H7 (cell line): ENCODE results near the gene POR. TPM values are rescaled to one million over a fixed set of nuclear protein-coding genes. Genes with fewer than 3 reads are reported as not detected.

ENCODE experiments used
- DNase-seq: peaks from one replicate; pipeline ENCODE4 v3.0.0; 2012
- H3K27me3 ChIP-seq: 2 replicates; pipeline ENCODE4 v1.6.0; 2011; ENCODE audit warnings: mild to moderate bottlenecking, low read length; ENCODE audit not compliant: control insufficient read depth, insufficient read depth
- H3K36me3 ChIP-seq: replicated peaks from 2 replicates; pipeline ENCODE4 v1.5.1; 2011; ENCODE audit warnings: low read length; ENCODE audit not compliant: control insufficient read depth, insufficient read depth
- H3K4me3 ChIP-seq: 2 replicates; pipeline ENCODE4 v1.5.1; 2011; ENCODE audit warnings: low read depth, mild to moderate bottlenecking, control low read depth, low read length, moderate library complexity; ENCODE audit not compliant: insufficient read depth
- total RNA-seq: library from RNA; depleted of rRNA; stranded (reverse); fragments of >200 nt; shearing (Covaris generic); gene quantifications from 2 replicates; pipeline ENCODE4 v1.2.3, GENCODE V29; 2014

The POR gene
- total RNA-seq, 1 experiment from 2014 or later: 120 TPM

GRCh38 chr7:75963381-75963995, 48.5 kb downstream of the POR start:
- no peak for DNase-seq
- Histone ChIP-seq H3K4me3 (no peak overlapping the region), H3K36me3 (peaks cover 6% of the 10 kb centered on the region), H3K27me3 (no peaks in the 10 kb centered on the region)

GRCh38 chr7:75965617-75966016, 50.7 kb downstream of the POR start:
- H3K4me3 ChIP-seq: no peak overlapping the region
- DNase-seq: no peak
- H3K27me3 ChIP-seq: no peaks in the 10 kb centered on the region
- H3K36me3 ChIP-seq: peaks cover 6% of the 10 kb centered on the region

- H3K27me3 ChIP-seq: no peaks in the 10 kb centered on the region
- peaks cover 6% of the 10 kb centered on the region for H3K36me3 ChIP-seq
- DNase-seq: no peak
- H3K4me3 ChIP-seq: no peak overlapping the region
Measured at GRCh38 chr7:75966190-75966961, 51.4 kb downstream of the POR start.

GRCh38 chr7:75967055-75967454, 52.1 kb downstream of the POR start:
- H3K4me3 ChIP-seq: no peak overlapping the region
- H3K27me3 ChIP-seq: no peaks in the 10 kb centered on the region
- peaks cover 6% of the 10 kb centered on the region for H3K36me3 ChIP-seq
- no peak for DNase-seq

GRCh38 chr7:75967487-75967997, 52.6 kb downstream of the POR start:
- peak; percentile 51 for DNase-seq
- H3K4me3 ChIP-seq: no peak overlapping the region
- H3K27me3 ChIP-seq: no peaks in the 10 kb centered on the region
- peaks cover 6% of the 10 kb centered on the region for H3K36me3 ChIP-seq

GRCh38 chr7:75968012-75968411, 53.1 kb downstream of the POR start:
- H3K27me3 ChIP-seq: no peaks in the 10 kb centered on the region
- no peak overlapping the region for H3K4me3 ChIP-seq
- H3K36me3 ChIP-seq: peaks cover 6% of the 10 kb centered on the region
- DNase-seq: peak; percentile 48

- H3K27me3 ChIP-seq: no peaks in the 10 kb centered on the region
- peaks cover 7% of the 10 kb centered on the region for H3K36me3 ChIP-seq
- no peak overlapping the region for H3K4me3 ChIP-seq
- DNase-seq: peak; percentile 44
Measured at GRCh38 chr7:75968561-75969001, 53.6 kb downstream of the POR start.

- Histone ChIP-seq H3K36me3 (peaks cover 9% of the 10 kb centered on the region), H3K27me3 (no peaks in the 10 kb centered on the region), H3K4me3 (no peak overlapping the region)
- DNase-seq: peak; percentile 41
Measured at GRCh38 chr7:75969182-75969581, 54.2 kb downstream of the POR start.

GRCh38 chr7:75969704-75970498, 54.9 kb downstream of the POR start:
- peak; percentile 43 for DNase-seq
- Histone ChIP-seq H3K36me3 (peaks cover 9% of the 10 kb centered on the region), H3K27me3 (no peaks in the 10 kb centered on the region), H3K4me3 (no peak overlapping the region)

- DNase-seq: peak; percentile 51
- Histone ChIP-seq H3K36me3 (peaks cover 7% of the 10 kb centered on the region), H3K27me3 (no peaks in the 10 kb centered on the region), H3K4me3 (no peak overlapping the region)
Measured at GRCh38 chr7:75971309-75971960, 56.5 kb downstream of the POR start.

GRCh38 chr7:75971961-75972763, 57.2 kb downstream of the POR start:
- no peak overlapping the region for H3K4me3 ChIP-seq
- DNase-seq: peak; percentile 85
- H3K27me3 ChIP-seq: no peaks in the 10 kb centered on the region
- H3K36me3 ChIP-seq: peaks cover 6% of the 10 kb centered on the region

- Histone ChIP-seq H3K27me3 (no peaks in the 10 kb centered on the region), H3K4me3 (no peak overlapping the region), H3K36me3 (peaks cover 16% of the 10 kb centered on the region)
- no peak for DNase-seq
Measured at GRCh38 chr7:75977743-75978142, 62.8 kb downstream of the POR start.

GRCh38 chr7:75979759-75980429, 64.9 kb downstream of the POR start:
- Histone ChIP-seq H3K27me3 (no peaks in the 10 kb centered on the region), H3K36me3 (peaks cover 17% of the 10 kb centered on the region), H3K4me3 (no peak overlapping the region)
- peak; percentile 57 for DNase-seq
